Bronchial epithelial cell (primary cell): ENCODE measurements around the gene RPS3A. TPM values are rescaled to one million over a fixed set of nuclear protein-coding genes. Genes with fewer than 3 reads are reported as not detected.

ENCODE experiments used
- DNase-seq: peaks from one replicate; pipeline ENCODE4 v3.0.0-alpha.2; 2010; ENCODE audit warnings: low read depth
- FAIRE-seq: peaks from 2 replicates; lab custom pipeline; 2011; peaks lifted over from hg19 to GRCh38; lab: Jason Lieb, UNC
- H3K27me3 ChIP-seq: 2 replicates; pipeline ENCODE4 v1.5.1; 2011; ENCODE audit warnings: low read length; ENCODE audit not compliant: control insufficient read depth, insufficient read depth
- H3K36me3 ChIP-seq: 2 replicates; pipeline ENCODE4 v1.5.1; 2011; ENCODE audit warnings: low read length; ENCODE audit not compliant: control insufficient read depth, insufficient read depth
- H3K4me3 ChIP-seq: 2 replicates; pipeline ENCODE4 v1.5.1; 2011; ENCODE audit warnings: mild to moderate bottlenecking, low read depth, low read length, control low read depth
- CTCF ChIP-seq: IDR thresholded peaks from 2 replicates; pipeline ENCODE4 v1.5.1; 2011; ENCODE audit warnings: mild to moderate bottlenecking, moderate library complexity, low read length, control low read depth, inconsistent platforms; ENCODE audit not compliant: insufficient read depth, severe bottlenecking
- total RNA-seq: library from RNA; depleted of rRNA; stranded (reverse); fragments of >200 nt; gene quantifications from 2 replicates; pipeline ENCODE4 v1.2.1, GENCODE V29; 2014

The RPS3A gene
- total RNA-seq, 1 donor from 2014 or later = 4,856 TPM

- FAIRE-seq (no peak), DNase-seq (no peak)
- TF ChIP-seq CTCF = no peak
- Histone ChIP-seq H3K27me3 (no peaks in the 10 kb centered on the region), H3K4me3 (no peak overlapping the region), H3K36me3 (peaks cover 12% of the 10 kb centered on the region)
Measured at GRCh38 chr4:151103758-151104157, 4.3 kb downstream of the RPS3A start.

- Histone ChIP-seq H3K36me3 (peaks cover 12% of the 10 kb centered on the region), H3K27me3 (no peaks in the 10 kb centered on the region), H3K4me3 (no peak overlapping the region)
- DNase-seq = no peak
- no peak for FAIRE-seq
- no peak for TF ChIP-seq CTCF
Measured at GRCh38 chr4:151104621-151105020, 5.2 kb downstream of the RPS3A start.

- Histone ChIP-seq H3K36me3 (peaks cover 11% of the 10 kb centered on the region), H3K4me3 (no peak overlapping the region), H3K27me3 (no peaks in the 10 kb centered on the region)
- FAIRE-seq (no peak), DNase-seq (no peak)
- no peak for TF ChIP-seq CTCF
Measured at GRCh38 chr4:151105454-151106032, 6.1 kb downstream of the RPS3A start.

- TF ChIP-seq CTCF = no peak
- H3K36me3 ChIP-seq = peaks cover 8% of the 10 kb centered on the region
- no peak for FAIRE-seq
- DNase-seq = no peak
- no peaks in the 10 kb centered on the region for H3K27me3 ChIP-seq
- H3K4me3 ChIP-seq = no peak overlapping the region
Measured at GRCh38 chr4:151107063-151107462, 7.6 kb downstream of the RPS3A start.

- no peak overlapping the region for H3K4me3 ChIP-seq
- no peak for FAIRE-seq
- no peak for TF ChIP-seq CTCF
- no peaks in the 10 kb centered on the region for H3K36me3 ChIP-seq
- no peak for DNase-seq
- H3K27me3 ChIP-seq = no peaks in the 10 kb centered on the region
Measured at GRCh38 chr4:151110236-151110635, 10.8 kb downstream of the RPS3A start.

GRCh38 chr4:151114338-151114737, 14.9 kb downstream of the RPS3A start:
- no peaks in the 10 kb centered on the region for H3K36me3 ChIP-seq

More at GRCh38 chr4:151114338-151114737, 14.9 kb downstream of the RPS3A start:
- no peaks in the 10 kb centered on the region for H3K27me3 ChIP-seq
- no peak overlapping the region for H3K4me3 ChIP-seq
- DNase-seq = no peak
- no peak for FAIRE-seq
- no peak for TF ChIP-seq CTCF
